ENCODE results near the gene LRRC36.

Gene LRRC36

GRCh38 chr16:67326472-67327309, at the start of gene LRRC36, which contains the start of gene KCTD19:
LRRC36 (plus strand) TSS chr16:67326815; CDS start chr16:67326863, 48 bp downstream.
KCTD19 (minus strand) TSS chr16:67326741; CDS start chr16:67326707, 34 bp downstream.
- peak; percentile 20 for DNase-seq (ENCODE audit: low read depth, low spot score)
- in situ Hi-C loops (cut with HindIII; ENCODE audit: low sequenced_read_pairs): no loop called here
- H3K4me3 ChIP-seq (ENCODE audit: low read depth, low read length): peak within 1 kb of the TSS; percentile 53
- peak; percentile 64 for TF ChIP-seq CTCF (IDR thresholded peaks at IDR 0.05; ENCODE audit: low read depth, low read length)

GRCh38 chr16:67277294-67277998, 49.2 kb upstream of the LRRC36 start:
- peak overlapping the region; percentile 46 for H3K4me3 ChIP-seq (ENCODE audit: low read depth, low read length)
- in situ Hi-C loops (cut with HindIII; ENCODE audit: low sequenced_read_pairs): no loop called here
- peak; percentile 99 for DNase-seq (ENCODE audit: low read depth, low spot score)
- TF ChIP-seq CTCF (IDR thresholded peaks at IDR 0.05; ENCODE audit: low read depth, low read length): no peak

GRCh38 chr16:67277999-67278772, 48.4 kb upstream of the LRRC36 start:
- peak overlapping the region; percentile 46 for H3K4me3 ChIP-seq (ENCODE audit: low read depth, low read length)
- in situ Hi-C loops (cut with HindIII; ENCODE audit: low sequenced_read_pairs): no loop called here
- DNase-seq (ENCODE audit: low read depth, low spot score): peak; percentile 85
- TF ChIP-seq CTCF (IDR thresholded peaks at IDR 0.05; ENCODE audit: low read depth, low read length): no peak

- peak; percentile 43 for TF ChIP-seq CTCF (IDR thresholded peaks at IDR 0.05; ENCODE audit: low read depth, low read length)
- in situ Hi-C loops (cut with HindIII; ENCODE audit: low sequenced_read_pairs): no loop called here
- no peak for DNase-seq (ENCODE audit: low read depth, low spot score)
- peak overlapping the region; percentile 46 for H3K4me3 ChIP-seq (ENCODE audit: low read depth, low read length)
These were observed 47.8 kb upstream of the LRRC36 start for GRCh38 chr16:67278773-67279295.

- TF ChIP-seq CTCF (IDR thresholded peaks at IDR 0.05; ENCODE audit: low read depth, low read length): peak; percentile 47
- H3K4me3 ChIP-seq (ENCODE audit: low read depth, low read length): peak within 1 kb of the TSS; percentile 46
- in situ Hi-C loops (cut with HindIII; ENCODE audit: low sequenced_read_pairs): no loop called here
- peak; percentile 71 for DNase-seq (ENCODE audit: low read depth, low spot score)
These were observed 47.1 kb upstream of the LRRC36 start, which contains the start of gene PLEKHG4 for GRCh38 chr16:67279296-67280089. PLEKHG4 (plus strand) TSS chr16:67279532; CDS start chr16:67280045, 513 bp downstream.
